HG02973 (cell line): ENCODE measurements around the gene SLC9A1.

ENCODE experiments used
- ATAC-seq: cut with Tn5 transposase; IDR thresholded peaks from one replicate; pipeline ENCODE4 v1.9.1; 2021; ENCODE audit warnings: moderate library complexity; ENCODE audit not compliant: unreplicated experiment

Gene SLC9A1

GRCh38 chr1:27108588-27108987 lies 46.3 kb downstream of the SLC9A1 start:
- no peak for ATAC-seq

GRCh38 chr1:27106561-27107323 lies 48.2 kb downstream of the SLC9A1 start:
- ATAC-seq: no peak

GRCh38 chr1:27105018-27105417 lies 49.9 kb downstream of the SLC9A1 start:
- ATAC-seq: no peak

GRCh38 chr1:27103498-27103897 lies 51.4 kb downstream of the SLC9A1 start:
- ATAC-seq: no peak

- no peak for ATAC-seq
Measured at GRCh38 chr1:27102707-27103468, 52.0 kb downstream of the SLC9A1 start.

GRCh38 chr1:27102134-27102706 lies 52.7 kb downstream of the SLC9A1 start:
- ATAC-seq: no peak

- ATAC-seq: no peak
Measured at GRCh38 chr1:27101696-27102095, 53.2 kb downstream of the SLC9A1 start.

- ATAC-seq: no peak
Measured at GRCh38 chr1:27101054-27101491, 53.9 kb downstream of the SLC9A1 start.

- ATAC-seq: no peak
Measured at GRCh38 chr1:27100335-27101053, 54.4 kb downstream of the SLC9A1 start.

- ATAC-seq: no peak
Measured at GRCh38 chr1:27099587-27100334, 55.2 kb downstream of the SLC9A1 start.

- no peak for ATAC-seq
Measured at GRCh38 chr1:27099135-27099586, 55.8 kb downstream of the SLC9A1 start.

GRCh38 chr1:27098431-27099134 lies 56.3 kb downstream of the SLC9A1 start:
- ATAC-seq: no peak

GRCh38 chr1:27097484-27097917 lies 57.4 kb downstream of the SLC9A1 start:
- no peak for ATAC-seq

- ATAC-seq: no peak
Measured at GRCh38 chr1:27095576-27095975, 59.3 kb downstream of the SLC9A1 start.

GRCh38 chr1:27092888-27093287 lies 62.0 kb downstream of the SLC9A1 start:
- no peak for ATAC-seq

- no peak for ATAC-seq
Measured at GRCh38 chr1:27090911-27091310, 64.0 kb downstream of the SLC9A1 start.

GRCh38 chr1:27087371-27088220 lies 67.3 kb downstream of the SLC9A1 start:
- no peak for ATAC-seq

GRCh38 chr1:27086628-27087027 lies 68.3 kb downstream of the SLC9A1 start:
- no peak for ATAC-seq

- ATAC-seq: no peak
Measured at GRCh38 chr1:27086026-27086425, 68.9 kb downstream of the SLC9A1 start.
